HepG2 (cell line): ENCODE data around the gene CCDC192.

Experiments
- ETV6 ChIP-seq: sonication (generic); formaldehyde crosslinking; conservative IDR thresholded peaks from 2 replicates; pipeline ENCODE4 v1.4.0; 2020; ENCODE audit warnings: missing genetic modification reagents
- GFI1 ChIP-seq: sonication (generic); formaldehyde crosslinking; IDR thresholded peaks from 2 replicates; pipeline ENCODE4 v1.5.0; 2020; ENCODE audit warnings: missing genetic modification reagents, mild to moderate bottlenecking, borderline replicate concordance
- JUN ChIP-seq: sonication (generic); formaldehyde crosslinking; IDR thresholded peaks from 2 replicates; pipeline ENCODE4 v1.4.0; 2020; ENCODE audit warnings: mild to moderate bottlenecking, missing genetic modification reagents
- MXI1 ChIP-seq: IDR thresholded peaks from 3 replicates; pipeline ENCODE4 v1.6.1; 2012; ENCODE audit warnings: low read depth, low read length, inconsistent platforms, borderline replicate concordance
- RNF2 ChIP-seq: fragments of 450-650 bp; conservative IDR thresholded peaks from 2 replicates; pipeline ENCODE4 v1.6.1; 2016; ENCODE audit warnings: low read depth
- ZNF160 ChIP-seq: sonication (generic); formaldehyde crosslinking; IDR thresholded peaks from 2 replicates; pipeline ENCODE4 v1.8.0; 2022; ENCODE audit warnings: mild to moderate bottlenecking, inconsistent platforms, missing genetic modification reagents
- ZNF24 ChIP-seq: fragments of 450-650 bp; IDR thresholded peaks from 2 replicates; pipeline ENCODE4 v1.6.1; 2017; ENCODE audit warnings: antibody characterized with exemption, mild to moderate bottlenecking
- ZNF547 ChIP-seq: sonication (generic); formaldehyde crosslinking; IDR thresholded peaks from 2 replicates; pipeline ENCODE4 v1.5.1; 2020; ENCODE audit warnings: mild to moderate bottlenecking, missing genetic modification reagents
- ZSCAN29 ChIP-seq: sonication (generic); formaldehyde crosslinking; conservative IDR thresholded peaks from 2 replicates; pipeline ENCODE4 v1.4.0; 2020; ENCODE audit warnings: mild to moderate bottlenecking, missing genetic modification reagents
- TF ChIP-seq, protein P1 (sequence below): sonication (generic); formaldehyde crosslinking; conservative IDR thresholded peaks from 2 replicates; pipeline ENCODE4 v1.4.0; 2020; ENCODE audit warnings: missing genetic modification reagents
- TF ChIP-seq, protein P2 (sequence below): sonication (generic); formaldehyde crosslinking; IDR thresholded peaks from 2 replicates; pipeline ENCODE4 v1.4.0; 2020; ENCODE audit warnings: missing genetic modification reagents

- TF ChIP-seq RNF2 (no peak), ZSCAN29 (CRISPR knock-in tag) (no peak), ZNF24 (no peak), ZNF160 (CRISPR knock-in tag) (no peak), ZNF547 (CRISPR knock-in tag) (no peak), MXI1 (no peak), JUN (CRISPR knock-in tag) (no peak), ETV6 (CRISPR knock-in tag) (no peak), GFI1 (CRISPR knock-in tag) (no peak)
- TF ChIP-seq, protein P1, sequence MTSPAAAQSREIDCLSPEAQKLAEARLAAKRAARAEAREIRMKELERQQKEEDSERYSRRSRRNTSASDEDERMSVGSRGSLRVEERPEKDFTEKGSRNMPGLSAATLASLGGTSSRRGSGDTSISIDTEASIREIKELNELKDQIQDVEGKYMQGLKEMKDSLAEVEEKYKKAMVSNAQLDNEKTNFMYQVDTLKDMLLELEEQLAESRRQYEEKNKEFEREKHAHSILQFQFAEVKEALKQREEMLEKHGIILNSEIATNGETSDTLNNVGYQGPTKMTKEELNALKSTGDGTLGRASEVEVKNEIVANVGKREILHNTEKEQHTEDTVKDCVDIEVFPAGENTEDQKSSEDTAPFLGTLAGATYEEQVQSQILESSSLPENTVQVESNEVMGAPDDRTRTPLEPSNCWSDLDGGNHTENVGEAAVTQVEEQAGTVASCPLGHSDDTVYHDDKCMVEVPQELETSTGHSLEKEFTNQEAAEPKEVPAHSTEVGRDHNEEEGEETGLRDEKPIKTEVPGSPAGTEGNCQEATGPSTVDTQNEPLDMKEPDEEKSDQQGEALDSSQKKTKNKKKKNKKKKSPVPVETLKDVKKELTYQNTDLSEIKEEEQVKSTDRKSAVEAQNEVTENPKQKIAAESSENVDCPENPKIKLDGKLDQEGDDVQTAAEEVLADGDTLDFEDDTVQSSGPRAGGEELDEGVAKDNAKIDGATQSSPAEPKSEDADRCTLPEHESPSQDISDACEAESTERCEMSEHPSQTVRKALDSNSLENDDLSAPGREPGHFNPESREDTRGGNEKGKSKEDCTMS: no peak
- TF ChIP-seq, protein P2, sequence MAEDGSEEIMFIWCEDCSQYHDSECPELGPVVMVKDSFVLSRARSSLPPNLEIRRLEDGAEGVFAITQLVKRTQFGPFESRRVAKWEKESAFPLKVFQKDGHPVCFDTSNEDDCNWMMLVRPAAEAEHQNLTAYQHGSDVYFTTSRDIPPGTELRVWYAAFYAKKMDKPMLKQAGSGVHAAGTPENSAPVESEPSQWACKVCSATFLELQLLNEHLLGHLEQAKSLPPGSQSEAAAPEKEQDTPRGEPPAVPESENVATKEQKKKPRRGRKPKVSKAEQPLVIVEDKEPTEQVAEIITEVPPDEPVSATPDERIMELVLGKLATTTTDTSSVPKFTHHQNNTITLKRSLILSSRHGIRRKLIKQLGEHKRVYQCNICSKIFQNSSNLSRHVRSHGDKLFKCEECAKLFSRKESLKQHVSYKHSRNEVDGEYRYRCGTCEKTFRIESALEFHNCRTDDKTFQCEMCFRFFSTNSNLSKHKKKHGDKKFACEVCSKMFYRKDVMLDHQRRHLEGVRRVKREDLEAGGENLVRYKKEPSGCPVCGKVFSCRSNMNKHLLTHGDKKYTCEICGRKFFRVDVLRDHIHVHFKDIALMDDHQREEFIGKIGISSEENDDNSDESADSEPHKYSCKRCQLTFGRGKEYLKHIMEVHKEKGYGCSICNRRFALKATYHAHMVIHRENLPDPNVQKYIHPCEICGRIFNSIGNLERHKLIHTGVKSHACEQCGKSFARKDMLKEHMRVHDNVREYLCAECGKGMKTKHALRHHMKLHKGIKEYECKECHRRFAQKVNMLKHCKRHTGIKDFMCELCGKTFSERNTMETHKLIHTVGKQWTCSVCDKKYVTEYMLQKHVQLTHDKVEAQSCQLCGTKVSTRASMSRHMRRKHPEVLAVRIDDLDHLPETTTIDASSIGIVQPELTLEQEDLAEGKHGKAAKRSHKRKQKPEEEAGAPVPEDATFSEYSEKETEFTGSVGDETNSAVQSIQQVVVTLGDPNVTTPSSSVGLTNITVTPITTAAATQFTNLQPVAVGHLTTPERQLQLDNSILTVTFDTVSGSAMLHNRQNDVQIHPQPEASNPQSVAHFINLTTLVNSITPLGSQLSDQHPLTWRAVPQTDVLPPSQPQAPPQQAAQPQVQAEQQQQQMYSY (CRISPR knock-in tag): no peak
Observed at GRCh38 chr5:127947941-127948340, 244.8 kb downstream of the CCDC192 start.
